WERI-Rb-1 (cell line): Measurements from ENCODE around the gene RPS19.

Source experiments
- DNase-seq: peaks from one replicate; pipeline ENCODE4 v3.0.0-alpha.2; 2020
- H3K27ac ChIP-seq: fragments of 250-450 bp; sonication (Bioruptor Pico); 2 replicates; pipeline ENCODE4 v1.5.1; 2020; ENCODE audit warnings: mild to moderate bottlenecking, moderate library complexity
- H3K27me3 ChIP-seq: fragments of 250-450 bp; sonication (Bioruptor Pico); 2 replicates; pipeline ENCODE4 v1.5.1; 2021; ENCODE audit warnings: mild to moderate bottlenecking, low read depth, moderate library complexity; ENCODE audit not compliant: insufficient read depth, severe bottlenecking
- H3K36me3 ChIP-seq: fragments of 250-450 bp; sonication (Bioruptor Pico); 2 replicates; pipeline ENCODE4 v1.5.1; 2020; ENCODE audit warnings: mild to moderate bottlenecking, moderate library complexity
- H3K4me3 ChIP-seq: 2 replicates; pipeline ENCODE4 v1.5.1; 2011; ENCODE audit warnings: low read depth, mild to moderate bottlenecking, control low read depth, low read length
- H3K9me3 ChIP-seq: fragments of 250-450 bp; sonication (Bioruptor Pico); 2 replicates; pipeline ENCODE4 v1.5.1; 2021; ENCODE audit warnings: mild to moderate bottlenecking, moderate library complexity; ENCODE audit not compliant: severe bottlenecking
- TF ChIP-seq, protein P1 (sequence below): IDR thresholded peaks from 2 replicates; pipeline ENCODE4 v1.5.1; 2011; ENCODE audit warnings: low read depth, mild to moderate bottlenecking, control low read depth, inconsistent platforms, low read length

Gene RPS19

GRCh38 chr19:41845001-41845050 lies 15.2 kb upstream of the RPS19 start, which contains the start of gene DMRTC2:
Gene DMRTC2, plus strand, starts transcription at chr19:41845042. Its CDS starts 2,387 bp downstream, at chr19:41847429.
- H3K4me3 ChIP-seq: no peak within 1 kb of the TSS
- H3K9me3 ChIP-seq: no peaks in the 10 kb centered on the region
- TF ChIP-seq, protein P1, sequence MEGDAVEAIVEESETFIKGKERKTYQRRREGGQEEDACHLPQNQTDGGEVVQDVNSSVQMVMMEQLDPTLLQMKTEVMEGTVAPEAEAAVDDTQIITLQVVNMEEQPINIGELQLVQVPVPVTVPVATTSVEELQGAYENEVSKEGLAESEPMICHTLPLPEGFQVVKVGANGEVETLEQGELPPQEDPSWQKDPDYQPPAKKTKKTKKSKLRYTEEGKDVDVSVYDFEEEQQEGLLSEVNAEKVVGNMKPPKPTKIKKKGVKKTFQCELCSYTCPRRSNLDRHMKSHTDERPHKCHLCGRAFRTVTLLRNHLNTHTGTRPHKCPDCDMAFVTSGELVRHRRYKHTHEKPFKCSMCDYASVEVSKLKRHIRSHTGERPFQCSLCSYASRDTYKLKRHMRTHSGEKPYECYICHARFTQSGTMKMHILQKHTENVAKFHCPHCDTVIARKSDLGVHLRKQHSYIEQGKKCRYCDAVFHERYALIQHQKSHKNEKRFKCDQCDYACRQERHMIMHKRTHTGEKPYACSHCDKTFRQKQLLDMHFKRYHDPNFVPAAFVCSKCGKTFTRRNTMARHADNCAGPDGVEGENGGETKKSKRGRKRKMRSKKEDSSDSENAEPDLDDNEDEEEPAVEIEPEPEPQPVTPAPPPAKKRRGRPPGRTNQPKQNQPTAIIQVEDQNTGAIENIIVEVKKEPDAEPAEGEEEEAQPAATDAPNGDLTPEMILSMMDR: no peak
- no peak for DNase-seq
- no peaks in the 10 kb centered on the region for H3K27me3 ChIP-seq
- no peaks in the 10 kb centered on the region for H3K36me3 ChIP-seq
- H3K27ac ChIP-seq: no peak within 1 kb of the TSS

GRCh38 chr19:41845051-41845590 lies 14.9 kb upstream of the RPS19 start:
- no peak for DNase-seq
- H3K9me3 ChIP-seq: no peaks in the 10 kb centered on the region
- TF ChIP-seq, protein P1: no peak

DNA sequence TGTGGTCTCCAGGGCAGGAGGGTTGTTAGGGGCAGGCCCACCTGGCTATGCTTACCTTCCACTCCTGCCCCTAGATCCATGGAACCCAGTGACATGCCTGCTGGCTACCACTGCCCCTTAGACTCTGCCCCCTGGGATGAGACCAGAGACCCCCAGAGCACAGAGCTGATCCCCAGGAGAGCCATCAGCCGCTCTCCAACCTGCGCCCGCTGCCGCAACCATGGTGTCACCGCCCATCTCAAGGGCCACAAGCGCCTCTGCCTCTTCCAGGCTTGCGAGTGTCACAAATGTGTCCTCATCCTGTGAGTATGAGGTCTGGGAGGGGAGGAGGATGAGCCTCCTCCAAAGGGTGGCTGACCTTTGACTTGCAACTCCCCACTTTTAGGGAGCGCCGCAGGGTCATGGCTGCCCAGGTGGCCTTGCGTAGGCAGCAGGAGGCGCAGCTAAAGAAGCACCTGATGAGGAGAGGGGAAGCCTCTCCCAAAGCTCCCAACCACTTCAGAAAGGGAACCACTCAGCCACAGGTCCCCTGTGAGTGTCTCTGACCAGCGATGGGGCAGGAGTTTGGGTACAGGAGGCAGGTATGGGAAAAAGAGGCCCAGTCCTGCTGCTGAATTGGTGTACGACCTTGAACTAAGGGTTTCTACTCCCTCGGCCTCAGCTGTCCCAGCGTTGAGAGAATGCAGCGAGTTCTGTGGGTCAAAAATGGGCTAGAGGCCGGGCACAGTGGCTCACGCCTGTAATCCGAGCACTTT lies 12.5 kb upstream of the RPS19 start:
- Histone ChIP-seq H3K36me3 (no peaks in the 10 kb centered on the region), H3K9me3 (no peaks in the 10 kb centered on the region), H3K4me3 (no peak overlapping the region), H3K27ac (no peak overlapping the region), H3K27me3 (no peaks in the 10 kb centered on the region)
- TF ChIP-seq, protein P1: no peak
- DNase-seq: no peak

More at GRCh38 chr19:41845051-41845590, 14.9 kb upstream of the RPS19 start:
- Histone ChIP-seq H3K36me3 (no peaks in the 10 kb centered on the region), H3K4me3 (no peak overlapping the region), H3K27ac (no peak overlapping the region), H3K27me3 (no peaks in the 10 kb centered on the region)

DNA sequence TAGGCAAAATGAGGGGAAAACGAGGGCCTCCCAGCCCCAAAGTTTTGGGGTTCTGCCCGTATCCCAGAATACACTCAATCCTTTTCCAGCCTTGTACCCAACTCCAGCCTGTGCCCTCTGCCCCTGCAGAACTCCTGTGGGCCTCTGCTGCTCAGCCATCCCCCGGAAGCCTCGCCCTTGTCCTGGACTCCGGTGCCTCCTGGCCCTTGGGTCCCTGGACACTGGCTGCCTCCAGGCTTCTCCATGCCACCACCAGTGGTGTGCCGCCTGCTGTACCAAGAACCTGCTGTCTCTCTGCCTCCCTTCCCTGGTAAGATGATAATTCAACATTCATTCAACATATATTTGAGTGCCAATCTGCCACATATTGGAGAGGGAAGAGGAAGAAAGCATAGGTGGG lies 11.4 kb upstream of the RPS19 start:
- Histone ChIP-seq H3K9me3 (no peaks in the 10 kb centered on the region), H3K27ac (no peak overlapping the region), H3K27me3 (no peaks in the 10 kb centered on the region), H3K4me3 (no peak overlapping the region), H3K36me3 (no peaks in the 10 kb centered on the region)
- DNase-seq: no peak
- TF ChIP-seq, protein P1: no peak

GRCh38 chr19:41849067-41849466 lies 11.0 kb upstream of the RPS19 start:
- TF ChIP-seq, protein P1: no peak
- Histone ChIP-seq H3K36me3 (no peaks in the 10 kb centered on the region), H3K27me3 (no peaks in the 10 kb centered on the region), H3K27ac (no peak overlapping the region), H3K4me3 (no peak overlapping the region), H3K9me3 (no peaks in the 10 kb centered on the region)
- DNase-seq: no peak

- TF ChIP-seq, protein P1: no peak
- Histone ChIP-seq H3K36me3 (no peaks in the 10 kb centered on the region), H3K27me3 (no peaks in the 10 kb centered on the region), H3K9me3 (no peaks in the 10 kb centered on the region), H3K27ac (no peak overlapping the region), H3K4me3 (no peak overlapping the region)
- DNase-seq: no peak
These were observed 9.7 kb upstream of the RPS19 start for GRCh38 chr19:41850381-41850780.
